GM23338 (cell line): ENCODE data around the gene TUBGCP4. TPM values are rescaled to one million over a fixed set of nuclear protein-coding genes. Genes with fewer than 3 reads are reported as not detected.

Experiments
- ATAC-seq: fragments of 200-7000 bp; cut with Tn5 transposase; 3 replicates; pipeline ENCODE4 v1.9.1; 2020
- DNase-seq: peaks from one replicate; pipeline ENCODE4 v3.0.0-alpha.2; 2015; ENCODE audit warnings: low spot score
- H2AFZ ChIP-seq: fragments of 200-600 bp; sonication (generic); 2 replicates; pipeline ENCODE4 v1.8.0; 2016; ENCODE audit warnings: antibody characterized with exemption, mild to moderate bottlenecking, moderate library complexity
- H3F3A ChIP-seq: fragments of 200-600 bp; sonication (generic); replicated peaks from 2 replicates; pipeline ENCODE4 v1.8.0; 2017; ENCODE audit warnings: antibody characterized with exemption, mixed run types, low read depth
- H3K27ac ChIP-seq: fragments of 200-600 bp; sonication (generic); 2 replicates; pipeline ENCODE4 v1.6.1; 2016; ENCODE audit warnings: low read depth
- H3K27me3 ChIP-seq: fragments of 200-600 bp; sonication (generic); 2 replicates; pipeline ENCODE4 v1.8.0; 2016; ENCODE audit warnings: mild to moderate bottlenecking, mixed run types, moderate library complexity; ENCODE audit not compliant: insufficient read depth
- H3K36me3 ChIP-seq: fragments of 200-600 bp; sonication (generic); 2 replicates; pipeline ENCODE4 v1.8.0; 2016; ENCODE audit warnings: mild to moderate bottlenecking; ENCODE audit not compliant: insufficient read depth
- H3K4me1 ChIP-seq: fragments of 200-600 bp; sonication (generic); 2 replicates; pipeline ENCODE4 v1.8.0; 2016; ENCODE audit warnings: mild to moderate bottlenecking, moderate library complexity; ENCODE audit not compliant: insufficient read depth
- H3K4me2 ChIP-seq: fragments of 200-600 bp; sonication (generic); 2 replicates; pipeline ENCODE4 v1.7.1; 2017; ENCODE audit warnings: mixed run types
- H3K4me3 ChIP-seq: fragments of 200-600 bp; sonication (generic); 2 replicates; pipeline ENCODE4 v1.6.1; 2016; ENCODE audit warnings: mixed run types
- H3K79me2 ChIP-seq: fragments of 200-600 bp; sonication (generic); replicated peaks from 2 replicates; pipeline ENCODE4 v1.8.0; 2017; ENCODE audit warnings: mild to moderate bottlenecking; ENCODE audit not compliant: insufficient read depth
- H3K9me2 ChIP-seq: fragments of 200-600 bp; sonication (generic); 2 replicates; pipeline ENCODE4 v1.8.0; 2017; ENCODE audit not compliant: insufficient read depth
- H4K20me1 ChIP-seq: fragments of 200-600 bp; sonication (generic); replicated peaks from 2 replicates; pipeline ENCODE4 v1.8.0; 2017; ENCODE audit warnings: mild to moderate bottlenecking; ENCODE audit not compliant: insufficient read depth
- H3K27ac Mint-ChIP-seq: 2 replicates; pipeline ENCODE4 v1.8.0; 2020; ENCODE audit warnings: inconsistent platforms, mild to moderate bottlenecking, moderate library complexity, mixed read lengths
- H3K27me3 Mint-ChIP-seq: 3 replicates; pipeline ENCODE4 v1.8.0; 2022; ENCODE audit warnings: low read depth, mild to moderate bottlenecking, moderate library complexity, mixed read lengths, inconsistent platforms; ENCODE audit not compliant: insufficient read depth, poor library complexity
- H3K36me3 Mint-ChIP-seq: 3 replicates; pipeline ENCODE4 v1.8.0; 2021; ENCODE audit warnings: low read depth, mild to moderate bottlenecking, inconsistent platforms, moderate library complexity, mixed read lengths
- H3K4me1 Mint-ChIP-seq: 3 replicates; pipeline ENCODE4 v1.8.0; 2020; ENCODE audit warnings: mild to moderate bottlenecking, inconsistent platforms, mixed read lengths
- H3K4me3 Mint-ChIP-seq: 3 replicates; pipeline ENCODE4 v1.8.0; 2021; ENCODE audit warnings: moderate library complexity, mild to moderate bottlenecking, inconsistent platforms, mixed read lengths
- H3K9me3 Mint-ChIP-seq: 3 replicates; pipeline ENCODE4 v1.8.0; 2020; ENCODE audit warnings: moderate library complexity, mild to moderate bottlenecking, inconsistent platforms, mixed read lengths
- EZH2 ChIP-seq: fragments of 200-600 bp; sonication (generic); IDR thresholded peaks from one replicate; pipeline ENCODE4 v1.8.0; 2017; ENCODE audit warnings: antibody characterized with exemption, mild to moderate bottlenecking, low read depth; ENCODE audit not compliant: unreplicated experiment
- POLR2AphosphoS5 ChIP-seq: IDR thresholded peaks from 2 replicates; pipeline ENCODE4 v1.6.1; 2016; ENCODE audit warnings: antibody characterized with exemption, low read depth
- STAT1 ChIP-seq: IDR thresholded peaks from one replicate; pipeline ENCODE4 v1.6.1; 2016; ENCODE audit warnings: antibody characterized with exemption; ENCODE audit not compliant: unreplicated experiment
- polyA plus RNA-seq: library from polyadenylated mRNA; unstranded; fragments of >200 nt; fragmentation: Nextera tagmentation; extraction: Ambion mirVana; gene quantifications from 2 replicates; pipeline ENCODE4 v1.2.1, GENCODE V29; 2016
- total RNA-seq: library from RNA; depleted of rRNA; stranded (reverse); fragments of >200 nt; shearing (Covaris generic); gene quantifications from 2 replicates; pipeline ENCODE4 v1.2.3, GENCODE V29; 2014
- TF ChIP-seq, protein P1 (sequence below): fragments of 250-450 bp; sonication (Bioruptor Pico); IDR thresholded peaks from 2 replicates; pipeline ENCODE4 v1.5.0; 2020; ENCODE audit warnings: mild to moderate bottlenecking, moderate library complexity
- TF ChIP-seq, protein P2 (sequence below), 2 experiments: fragments of 200-600 bp in 1 of 2; sonication (generic) in 1 of 2; conservative IDR thresholded peaks; 2 replicates each; pipeline versions ENCODE4 v1.5.1 to v1.6.1; 2016 to 2017; ENCODE audit warnings: antibody characterized with exemption in 2 of 2, low read depth in 2 of 2, mild to moderate bottlenecking in 2 of 2, moderate library complexity in 1 of 2

Gene TUBGCP4
- total and polyA plus RNA-seq, 2 experiments from 2014 or later = 10.6 to 18.0 TPM

DNA sequence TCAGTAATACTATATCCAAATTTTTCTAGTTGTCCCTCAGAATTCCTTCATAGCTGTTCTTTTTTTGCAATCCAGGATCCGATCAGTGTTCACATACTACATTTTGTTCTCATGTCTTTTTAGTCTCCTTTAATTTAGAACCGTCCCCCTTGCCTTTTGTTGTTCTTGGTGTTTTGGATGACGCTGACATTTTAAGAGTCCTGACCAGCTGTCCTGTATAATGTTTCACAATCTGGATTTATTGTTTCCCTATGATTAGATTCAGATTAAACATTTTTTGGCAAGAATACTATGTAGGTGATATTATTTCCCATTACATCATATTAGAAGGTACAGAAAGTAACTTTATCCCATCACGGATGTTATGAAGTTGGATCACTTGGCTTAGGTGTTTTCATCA lies 11.4 kb downstream of the TUBGCP4 start:
- Histone ChIP-seq H3F3A (no peaks in the 10 kb centered on the region), H2AFZ (no peak overlapping the region), H3K27ac (no peak overlapping the region), H3K4me2 (no peak overlapping the region), H4K20me1 (0 out of 2 replicates have a peak, but pooled peaks cover 6% of the 10 kb centered on the region), H3K9me2 (no peaks in the 10 kb centered on the region), H3K36me3 (peaks cover 30% of the 10 kb centered on the region), H3K27me3 (no peaks in the 10 kb centered on the region), H3K4me3 (no peak overlapping the region), H3K79me2 (no peaks in the 10 kb centered on the region), H3K4me1 (no peaks in the 10 kb centered on the region)
- ATAC-seq (no peak), DNase-seq (no peak)
- no peak overlapping the region for H3K4me3 Mint-ChIP-seq
- no peak overlapping the region for H3K27ac Mint-ChIP-seq
- TF ChIP-seq, protein P1, sequence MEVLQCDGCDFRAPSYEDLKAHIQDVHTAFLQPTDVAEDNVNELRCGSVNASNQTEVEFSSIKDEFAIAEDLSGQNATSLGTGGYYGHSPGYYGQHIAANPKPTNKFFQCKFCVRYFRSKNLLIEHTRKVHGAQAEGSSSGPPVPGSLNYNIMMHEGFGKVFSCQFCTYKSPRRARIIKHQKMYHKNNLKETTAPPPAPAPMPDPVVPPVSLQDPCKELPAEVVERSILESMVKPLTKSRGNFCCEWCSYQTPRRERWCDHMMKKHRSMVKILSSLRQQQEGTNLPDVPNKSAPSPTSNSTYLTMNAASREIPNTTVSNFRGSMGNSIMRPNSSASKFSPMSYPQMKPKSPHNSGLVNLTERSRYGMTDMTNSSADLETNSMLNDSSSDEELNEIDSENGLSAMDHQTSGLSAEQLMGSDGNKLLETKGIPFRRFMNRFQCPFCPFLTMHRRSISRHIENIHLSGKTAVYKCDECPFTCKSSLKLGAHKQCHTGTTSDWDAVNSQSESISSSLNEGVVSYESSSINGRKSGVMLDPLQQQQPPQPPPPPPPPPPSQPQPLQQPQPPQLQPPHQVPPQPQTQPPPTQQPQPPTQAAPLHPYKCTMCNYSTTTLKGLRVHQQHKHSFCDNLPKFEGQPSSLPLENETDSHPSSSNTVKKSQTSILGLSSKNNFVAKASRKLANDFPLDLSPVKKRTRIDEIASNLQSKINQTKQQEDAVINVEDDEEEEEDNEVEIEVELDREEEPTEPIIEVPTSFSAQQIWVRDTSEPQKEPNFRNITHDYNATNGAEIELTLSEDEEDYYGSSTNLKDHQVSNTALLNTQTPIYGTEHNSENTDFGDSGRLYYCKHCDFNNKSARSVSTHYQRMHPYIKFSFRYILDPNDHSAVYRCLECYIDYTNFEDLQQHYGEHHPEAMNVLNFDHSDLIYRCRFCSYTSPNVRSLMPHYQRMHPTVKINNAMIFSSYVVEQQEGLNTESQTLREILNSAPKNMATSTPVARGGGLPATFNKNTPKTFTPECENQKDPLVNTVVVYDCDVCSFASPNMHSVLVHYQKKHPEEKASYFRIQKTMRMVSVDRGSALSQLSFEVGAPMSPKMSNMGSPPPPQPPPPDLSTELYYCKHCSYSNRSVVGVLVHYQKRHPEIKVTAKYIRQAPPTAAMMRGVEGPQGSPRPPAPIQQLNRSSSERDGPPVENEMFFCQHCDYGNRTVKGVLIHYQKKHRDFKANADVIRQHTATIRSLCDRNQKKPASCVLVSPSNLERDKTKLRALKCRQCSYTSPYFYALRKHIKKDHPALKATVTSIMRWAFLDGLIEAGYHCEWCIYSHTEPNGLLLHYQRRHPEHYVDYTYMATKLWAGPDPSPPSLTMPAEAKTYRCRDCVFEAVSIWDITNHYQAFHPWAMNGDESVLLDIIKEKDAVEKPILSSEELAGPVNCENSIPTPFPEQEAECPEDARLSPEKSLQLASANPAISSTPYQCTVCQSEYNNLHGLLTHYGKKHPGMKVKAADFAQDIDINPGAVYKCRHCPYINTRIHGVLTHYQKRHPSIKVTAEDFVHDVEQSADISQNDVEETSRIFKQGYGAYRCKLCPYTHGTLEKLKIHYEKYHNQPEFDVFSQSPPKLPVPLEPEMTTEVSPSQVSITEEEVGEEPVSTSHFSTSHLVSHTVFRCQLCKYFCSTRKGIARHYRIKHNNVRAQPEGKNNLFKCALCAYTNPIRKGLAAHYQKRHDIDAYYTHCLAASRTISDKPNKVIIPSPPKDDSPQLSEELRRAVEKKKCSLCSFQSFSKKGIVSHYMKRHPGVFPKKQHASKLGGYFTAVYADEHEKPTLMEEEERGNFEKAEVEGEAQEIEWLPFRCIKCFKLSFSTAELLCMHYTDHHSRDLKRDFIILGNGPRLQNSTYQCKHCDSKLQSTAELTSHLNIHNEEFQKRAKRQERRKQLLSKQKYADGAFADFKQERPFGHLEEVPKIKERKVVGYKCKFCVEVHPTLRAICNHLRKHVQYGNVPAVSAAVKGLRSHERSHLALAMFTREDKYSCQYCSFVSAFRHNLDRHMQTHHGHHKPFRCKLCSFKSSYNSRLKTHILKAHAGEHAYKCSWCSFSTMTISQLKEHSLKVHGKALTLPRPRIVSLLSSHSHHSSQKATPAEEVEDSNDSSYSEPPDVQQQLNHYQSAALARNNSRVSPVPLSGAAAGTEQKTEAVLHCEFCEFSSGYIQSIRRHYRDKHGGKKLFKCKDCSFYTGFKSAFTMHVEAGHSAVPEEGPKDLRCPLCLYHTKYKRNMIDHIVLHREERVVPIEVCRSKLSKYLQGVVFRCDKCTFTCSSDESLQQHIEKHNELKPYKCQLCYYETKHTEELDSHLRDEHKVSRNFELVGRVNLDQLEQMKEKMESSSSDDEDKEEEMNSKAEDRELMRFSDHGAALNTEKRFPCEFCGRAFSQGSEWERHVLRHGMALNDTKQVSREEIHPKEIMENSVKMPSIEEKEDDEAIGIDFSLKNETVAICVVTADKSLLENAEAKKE (CRISPR knock-in tag) = no peak
- no peak for TF ChIP-seq EZH2
- TF ChIP-seq, protein P2, sequence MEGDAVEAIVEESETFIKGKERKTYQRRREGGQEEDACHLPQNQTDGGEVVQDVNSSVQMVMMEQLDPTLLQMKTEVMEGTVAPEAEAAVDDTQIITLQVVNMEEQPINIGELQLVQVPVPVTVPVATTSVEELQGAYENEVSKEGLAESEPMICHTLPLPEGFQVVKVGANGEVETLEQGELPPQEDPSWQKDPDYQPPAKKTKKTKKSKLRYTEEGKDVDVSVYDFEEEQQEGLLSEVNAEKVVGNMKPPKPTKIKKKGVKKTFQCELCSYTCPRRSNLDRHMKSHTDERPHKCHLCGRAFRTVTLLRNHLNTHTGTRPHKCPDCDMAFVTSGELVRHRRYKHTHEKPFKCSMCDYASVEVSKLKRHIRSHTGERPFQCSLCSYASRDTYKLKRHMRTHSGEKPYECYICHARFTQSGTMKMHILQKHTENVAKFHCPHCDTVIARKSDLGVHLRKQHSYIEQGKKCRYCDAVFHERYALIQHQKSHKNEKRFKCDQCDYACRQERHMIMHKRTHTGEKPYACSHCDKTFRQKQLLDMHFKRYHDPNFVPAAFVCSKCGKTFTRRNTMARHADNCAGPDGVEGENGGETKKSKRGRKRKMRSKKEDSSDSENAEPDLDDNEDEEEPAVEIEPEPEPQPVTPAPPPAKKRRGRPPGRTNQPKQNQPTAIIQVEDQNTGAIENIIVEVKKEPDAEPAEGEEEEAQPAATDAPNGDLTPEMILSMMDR (conservative IDR thresholded peaks at IDR 0.05; ENCODE audit: low read depth in 2 of 2) = no peak
- TF ChIP-seq STAT1 = no peak
- TF ChIP-seq POLR2AphosphoS5 = no peak
- peaks cover 66% of the 10 kb centered on the region for H3K36me3 Mint-ChIP-seq
- H3K27me3 Mint-ChIP-seq = no peaks in the 10 kb centered on the region
- no peaks in the 10 kb centered on the region for H3K4me1 Mint-ChIP-seq
- H3K9me3 Mint-ChIP-seq = no peaks in the 10 kb centered on the region
